Measurements from ENCODE around the gene SGCE. TPM values are rescaled to one million over a fixed set of nuclear protein-coding genes. Genes with fewer than 3 reads are reported as not detected.
"Not testable (repeated sequence)": the region's sequence is repeated elsewhere in the genome, so short reads cannot be mapped to it uniquely, and the experiment has no call there.

Gene SGCE, protein sequence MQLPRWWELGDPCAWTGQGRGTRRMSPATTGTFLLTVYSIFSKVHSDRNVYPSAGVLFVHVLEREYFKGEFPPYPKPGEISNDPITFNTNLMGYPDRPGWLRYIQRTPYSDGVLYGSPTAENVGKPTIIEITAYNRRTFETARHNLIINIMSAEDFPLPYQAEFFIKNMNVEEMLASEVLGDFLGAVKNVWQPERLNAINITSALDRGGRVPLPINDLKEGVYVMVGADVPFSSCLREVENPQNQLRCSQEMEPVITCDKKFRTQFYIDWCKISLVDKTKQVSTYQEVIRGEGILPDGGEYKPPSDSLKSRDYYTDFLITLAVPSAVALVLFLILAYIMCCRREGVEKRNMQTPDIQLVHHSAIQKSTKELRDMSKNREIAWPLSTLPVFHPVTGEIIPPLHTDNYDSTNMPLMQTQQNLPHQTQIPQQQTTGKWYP
- polyA plus RNA-seq (2013, experiment 1 of 2; ENCODE audit: insufficient read length), result 59.0 TPM
- polyA plus RNA-seq (2013, experiment 2 of 2; ENCODE audit: insufficient read length), result 45.7 TPM

DNA sequence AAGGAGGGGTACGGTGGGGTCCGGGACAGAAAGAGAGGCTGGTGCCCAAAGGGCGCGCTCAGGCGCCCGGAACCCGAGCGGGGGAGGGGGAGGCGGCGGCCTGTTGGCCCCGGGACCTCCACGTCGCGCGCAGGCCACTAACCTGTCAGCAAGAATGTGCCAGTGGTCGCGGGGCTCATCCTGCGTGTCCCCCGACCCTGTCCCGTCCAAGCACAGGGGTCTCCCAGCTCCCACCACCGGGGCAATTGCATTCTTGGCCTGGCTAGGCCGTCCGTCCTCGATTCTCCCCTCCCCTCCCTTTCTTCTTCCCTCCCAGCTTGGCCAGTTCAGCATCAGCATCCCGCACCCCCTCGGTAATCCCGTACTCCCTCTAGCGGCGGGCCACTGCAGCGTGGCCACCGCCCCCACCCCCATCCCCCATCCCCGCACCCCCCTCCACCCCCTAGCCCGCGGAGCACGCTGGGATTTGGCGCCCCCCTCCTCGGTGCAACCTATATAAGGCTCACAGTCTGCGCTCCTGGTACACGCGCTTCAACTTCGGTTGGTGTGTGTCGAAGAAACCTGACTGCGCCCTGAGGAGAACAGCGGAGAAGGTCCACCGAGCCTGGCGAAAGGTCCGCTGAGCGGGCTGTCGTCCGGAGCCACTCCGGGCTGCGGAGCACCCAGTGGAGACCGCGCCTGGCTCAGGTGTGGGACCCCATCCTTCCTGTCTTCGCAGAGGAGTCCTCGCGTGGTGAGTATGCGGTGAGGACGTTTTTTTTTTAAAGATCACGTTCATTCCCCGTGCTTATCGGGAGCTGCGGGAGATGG lies at the start of gene SGCE:
Gene SGCE (minus strand): TSS at position 286 of the 810 bp plus-strand sequence. CDS start 35 bp downstream, at position 251.
- DNase-seq, result peak; percentile 83

DNA sequence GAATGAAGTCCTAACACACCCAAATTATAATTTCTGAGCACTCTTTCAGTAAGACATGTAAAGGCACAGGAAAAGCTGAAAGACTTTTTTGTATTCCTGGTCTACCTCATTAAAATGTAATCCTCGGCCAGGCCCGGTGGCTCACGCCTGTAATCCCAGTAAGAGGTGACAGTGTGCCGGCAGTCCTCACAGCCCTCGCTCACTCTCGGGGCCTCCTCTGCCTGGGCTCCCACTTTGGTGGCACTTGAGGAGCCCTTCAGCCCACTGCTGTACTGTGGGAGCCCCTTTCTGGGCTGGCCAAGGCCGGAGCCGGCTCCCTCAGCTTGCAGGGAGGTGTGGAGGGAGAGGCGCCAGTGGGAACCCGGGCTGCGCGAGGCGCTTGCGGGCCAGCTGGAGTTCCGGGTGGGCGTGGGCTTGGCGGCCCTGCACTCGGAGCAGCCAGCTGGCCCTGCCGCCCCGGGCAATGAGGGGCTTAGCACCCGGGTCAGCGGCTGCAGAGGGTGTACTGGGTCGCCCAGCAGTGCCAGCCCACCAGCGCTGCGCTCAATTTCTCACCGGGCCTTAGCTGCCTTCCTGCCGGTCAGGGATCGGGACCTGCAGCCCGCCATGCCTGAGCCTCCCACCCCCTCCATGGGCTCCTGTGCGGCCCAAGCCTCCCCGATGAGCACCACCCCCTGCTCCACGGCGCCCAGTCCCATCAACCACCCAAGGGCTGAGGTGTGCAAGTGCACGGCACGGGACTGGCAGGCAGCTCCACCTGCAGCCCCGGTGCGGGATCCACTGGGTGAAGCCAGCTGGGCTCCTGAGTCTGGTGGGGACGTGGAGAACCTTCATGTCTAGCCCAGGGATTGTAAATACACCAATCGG lies 49.5 kb upstream of the SGCE start:
- DNase-seq, result not testable (repeated sequence)

DNA sequence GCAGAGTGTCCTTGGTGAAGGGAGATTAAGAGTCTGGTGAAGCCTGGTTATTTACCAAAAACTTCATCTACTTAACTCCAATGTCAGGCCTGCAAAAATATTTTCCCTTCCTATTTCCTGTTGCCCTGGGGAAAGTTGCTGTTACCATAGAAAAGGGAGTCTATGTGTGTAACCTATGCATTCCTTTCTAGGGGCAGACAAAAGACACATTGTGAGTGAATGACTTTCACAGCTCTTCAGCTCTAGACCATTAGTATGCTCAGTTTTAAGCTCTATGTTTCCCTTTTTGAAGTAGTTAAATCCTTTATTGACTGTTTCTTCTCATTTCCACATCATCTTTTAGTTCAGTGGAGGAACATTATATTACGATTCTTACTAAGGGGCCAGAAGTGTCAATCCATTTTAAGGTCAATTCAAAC lies 45.6 kb upstream of the SGCE start:
- peak; percentile 69 for DNase-seq

DNA sequence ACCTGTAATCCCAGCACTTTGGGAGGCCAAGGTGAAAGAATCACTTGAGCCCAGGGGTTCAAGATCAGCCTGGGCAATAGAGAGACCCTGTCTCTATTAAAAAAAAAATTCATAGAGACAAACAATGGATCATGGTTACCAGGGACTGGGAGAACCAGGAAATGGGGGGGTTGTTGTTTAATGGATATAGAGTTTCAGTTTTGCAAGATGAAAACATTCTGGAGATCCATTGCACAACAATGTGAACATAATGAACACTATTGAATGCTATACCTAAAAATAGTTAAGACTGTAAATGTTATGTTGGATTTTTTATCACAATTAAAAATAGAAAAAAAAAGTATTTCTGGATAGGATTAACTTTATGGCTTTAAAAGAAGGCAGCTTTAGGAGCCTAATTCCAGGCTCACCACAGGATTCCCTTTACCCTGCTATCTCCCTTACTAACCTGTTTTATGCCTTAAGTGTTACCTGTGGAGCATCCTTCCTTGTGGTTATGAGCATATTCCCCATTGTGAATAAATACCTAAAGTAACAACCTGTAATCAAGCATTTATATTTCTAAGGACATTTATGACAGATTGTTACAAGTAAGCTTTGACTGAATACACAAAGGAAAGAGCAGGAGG lies 45.1 kb upstream of the SGCE start:
- no peak for DNase-seq

DNA sequence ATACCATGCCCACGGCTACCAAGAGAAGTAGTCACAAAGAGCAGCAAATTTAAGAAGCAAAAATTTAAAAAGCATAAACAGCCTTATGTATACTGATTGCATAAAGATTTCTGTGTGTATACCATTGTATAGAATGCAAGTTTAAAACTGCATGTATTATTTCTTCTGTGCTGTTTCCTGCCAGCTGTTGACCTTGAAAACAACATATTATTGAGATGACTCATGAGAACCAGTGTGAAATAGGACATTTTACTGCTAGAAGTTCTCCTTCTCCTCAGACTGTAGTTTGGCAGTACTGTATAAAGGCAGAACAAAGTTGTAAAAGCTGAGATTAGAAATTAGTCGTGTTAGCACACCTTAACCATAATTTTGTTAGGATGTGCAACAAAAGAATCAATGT lies 42.3 kb upstream of the SGCE start:
- DNase-seq, result peak; percentile 86

DNA sequence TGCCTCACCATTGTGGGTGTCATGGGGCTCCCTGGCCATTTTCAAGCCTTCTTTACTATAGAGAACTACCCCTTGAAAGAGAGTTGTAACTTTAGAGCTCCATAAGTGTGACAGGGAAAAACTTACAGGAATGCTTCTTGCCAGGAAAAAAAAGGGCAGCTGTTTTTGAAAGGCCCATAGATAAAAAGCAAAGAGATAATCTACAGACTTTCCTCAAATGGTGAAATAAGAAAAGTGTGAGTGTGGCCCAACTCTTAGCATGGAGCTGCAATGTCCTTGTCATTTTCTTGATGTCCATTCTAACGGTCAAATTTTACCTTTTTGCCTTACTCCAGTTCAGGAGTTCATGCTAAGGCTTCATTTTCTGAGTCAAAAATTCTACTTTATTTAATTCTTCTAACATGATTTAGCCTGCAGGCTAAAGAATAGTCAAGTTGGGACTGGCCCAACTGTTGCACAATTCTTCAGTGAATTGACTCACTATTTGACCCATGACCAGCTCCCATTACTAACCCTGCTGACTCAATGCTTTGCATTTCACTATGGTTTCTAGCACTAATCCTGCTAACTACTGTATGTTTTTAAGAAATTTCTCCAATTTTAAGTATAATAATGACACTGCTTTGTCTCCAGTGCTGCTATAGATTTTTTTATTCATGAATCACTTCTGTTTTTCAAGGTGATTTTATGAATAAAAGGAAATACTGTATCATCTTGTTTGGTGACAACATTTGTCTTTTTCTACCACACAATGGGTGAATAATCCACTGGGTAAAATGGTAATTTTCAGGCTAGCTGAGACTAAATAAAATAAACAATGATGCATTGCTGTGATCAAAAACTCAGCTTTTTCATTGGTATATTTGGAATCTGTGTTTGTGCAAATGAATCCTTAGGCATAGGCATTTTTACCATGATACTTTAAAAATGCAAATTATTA lies 41.4 kb upstream of the SGCE start:
- peak; percentile 93 for DNase-seq

DNA sequence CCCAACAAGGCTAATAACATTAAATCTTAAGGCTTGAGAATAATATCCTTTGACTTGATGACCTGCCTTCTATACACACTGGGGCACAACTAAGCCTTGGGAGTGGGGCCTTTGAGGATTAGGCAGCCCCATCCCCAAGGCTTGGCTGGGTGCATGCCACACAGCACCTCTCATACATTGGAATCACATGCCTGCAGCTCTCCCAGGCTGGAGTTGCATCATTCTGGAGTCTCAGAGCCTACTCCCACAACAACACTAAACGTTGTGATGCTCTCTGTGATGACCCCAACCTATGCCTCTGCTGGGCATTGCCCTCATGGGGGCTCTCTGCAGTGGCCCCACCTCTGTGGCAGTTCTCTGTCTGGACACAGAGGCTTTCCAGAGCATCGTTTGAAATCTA lies 31.9 kb upstream of the SGCE start:
- peak; percentile 67 for DNase-seq

DNA sequence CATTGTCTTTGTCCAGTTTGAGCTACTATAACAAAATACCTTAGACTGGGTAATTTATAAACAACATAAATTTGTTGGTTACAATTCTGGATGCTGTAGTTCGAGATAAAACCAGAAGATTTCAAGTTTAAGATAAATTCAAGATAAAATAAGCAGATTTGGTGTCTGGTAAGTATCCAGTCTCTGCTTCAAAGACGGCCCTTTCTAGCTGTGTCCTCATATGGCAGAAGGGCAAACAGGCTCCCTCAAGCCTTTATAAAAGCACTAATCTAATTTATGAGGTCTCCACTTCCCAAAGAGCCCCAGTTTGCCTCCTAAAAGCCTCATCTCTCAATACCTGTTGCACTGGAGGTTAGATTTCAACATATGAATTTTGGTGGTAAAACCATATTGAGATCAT lies 31.1 kb upstream of the SGCE start:
- no peak for DNase-seq

DNA sequence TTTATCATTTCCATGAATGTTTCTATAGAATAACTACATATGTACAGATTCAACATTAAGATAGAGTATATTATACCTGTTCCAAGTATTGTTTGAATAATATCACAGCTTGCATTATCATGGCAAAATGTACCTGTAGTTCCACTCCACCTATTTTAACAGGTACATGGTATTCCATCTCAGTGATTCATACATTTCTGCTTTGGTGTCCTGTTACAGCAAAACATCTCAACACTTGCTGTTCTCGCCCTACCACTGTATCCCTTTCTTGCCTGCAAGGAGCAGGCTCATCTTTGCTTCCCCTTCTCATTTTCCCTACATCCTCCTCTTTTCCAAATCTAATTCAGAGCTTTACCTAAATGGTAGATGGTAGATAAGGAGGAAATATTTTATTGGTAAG lies 27.1 kb upstream of the SGCE start:
- DNase-seq, result no peak

DNA sequence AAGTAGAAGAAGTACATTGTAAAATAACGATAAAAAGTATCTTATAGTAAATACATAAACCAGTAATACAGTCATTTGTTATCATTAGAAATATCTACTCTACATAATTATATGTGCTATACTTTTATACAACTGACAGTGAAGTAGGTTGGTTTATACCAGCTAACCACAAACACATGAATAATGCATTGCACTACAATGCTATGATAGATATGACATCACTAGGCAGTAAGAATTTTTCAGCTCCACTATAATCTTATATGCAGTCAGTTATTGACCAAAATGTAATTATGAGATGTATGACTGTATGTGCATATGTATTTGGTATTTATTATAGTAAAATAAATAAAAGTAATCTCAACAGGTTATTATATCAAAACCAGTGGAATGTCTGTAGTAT lies 23.4 kb upstream of the SGCE start:
- DNase-seq, result peak; percentile 50

DNA sequence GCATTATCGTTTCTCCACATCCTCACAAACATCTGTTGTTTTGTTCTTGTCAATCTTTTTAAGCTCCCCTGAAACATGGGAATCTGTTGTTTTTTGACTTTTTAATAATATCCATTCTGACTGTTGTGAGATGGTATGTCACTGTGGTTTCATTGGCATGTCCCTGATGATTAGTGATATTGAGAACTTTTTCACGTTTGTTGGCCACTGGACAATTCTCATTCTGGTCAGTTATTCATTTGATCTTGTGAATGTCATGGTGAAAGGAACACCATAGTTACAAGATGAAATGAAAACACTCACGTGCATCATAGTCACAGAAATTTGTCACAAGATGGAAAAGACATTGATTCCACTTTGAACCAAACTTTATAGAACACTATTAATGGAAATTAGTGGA lies 20.5 kb upstream of the SGCE start:
- DNase-seq, result peak; percentile 43

DNA sequence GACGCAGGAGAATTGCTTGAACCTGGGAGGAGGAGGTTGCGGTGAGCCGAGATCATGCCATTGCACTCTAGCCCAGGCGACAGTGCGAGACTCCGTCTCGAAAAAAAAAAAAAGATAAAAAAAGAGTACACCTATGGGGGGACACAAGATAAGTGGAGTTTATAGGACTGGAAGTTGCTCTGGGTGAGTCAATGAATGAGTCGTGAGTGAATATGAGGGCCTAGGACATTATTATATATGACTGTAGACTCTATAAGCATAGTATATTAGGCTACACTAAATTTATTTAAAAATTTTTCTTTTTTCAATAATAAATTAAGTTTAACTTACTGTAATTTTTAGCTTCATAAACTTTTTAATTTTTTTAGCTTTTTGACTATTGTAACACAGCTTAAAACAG lies 19.4 kb upstream of the SGCE start:
- DNase-seq, result peak; percentile 31

DNA sequence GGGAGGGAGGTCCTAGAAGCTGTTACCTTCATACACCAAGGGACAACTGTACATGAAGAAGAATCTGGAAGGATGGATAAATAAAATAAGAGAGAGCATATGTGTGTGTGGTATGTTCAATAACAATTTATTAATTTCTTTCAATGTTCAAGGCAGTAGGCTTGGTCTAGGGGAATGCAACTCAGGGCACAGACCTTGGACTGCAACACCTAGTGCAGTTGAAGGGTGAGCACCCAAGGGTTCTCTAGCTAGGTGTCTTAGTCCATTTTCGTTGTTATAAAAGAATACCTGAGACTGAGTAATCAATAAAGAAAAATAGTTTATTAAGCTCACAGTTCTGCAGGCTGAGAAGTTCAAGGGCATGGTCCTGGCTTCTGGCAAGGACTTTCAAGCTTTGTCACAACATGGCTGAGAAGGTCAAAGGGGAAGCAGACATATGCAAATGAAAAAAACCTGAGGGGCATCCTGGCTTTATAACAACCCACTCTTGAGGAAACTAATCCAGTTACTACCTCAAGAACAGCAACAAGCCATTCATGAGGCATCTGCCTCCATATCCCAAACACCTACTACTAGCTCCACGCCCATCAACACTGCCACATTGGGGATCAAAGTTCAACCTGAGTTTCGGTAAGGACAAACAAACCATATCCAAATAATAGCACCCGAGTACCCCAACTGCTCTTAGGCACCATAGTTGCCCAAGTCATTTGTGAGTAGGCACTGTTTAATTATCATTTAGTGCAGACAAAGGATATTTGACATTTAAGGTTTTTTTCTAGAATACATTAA lies 15.7 kb upstream of the SGCE start:
- DNase-seq, result no peak

DNA sequence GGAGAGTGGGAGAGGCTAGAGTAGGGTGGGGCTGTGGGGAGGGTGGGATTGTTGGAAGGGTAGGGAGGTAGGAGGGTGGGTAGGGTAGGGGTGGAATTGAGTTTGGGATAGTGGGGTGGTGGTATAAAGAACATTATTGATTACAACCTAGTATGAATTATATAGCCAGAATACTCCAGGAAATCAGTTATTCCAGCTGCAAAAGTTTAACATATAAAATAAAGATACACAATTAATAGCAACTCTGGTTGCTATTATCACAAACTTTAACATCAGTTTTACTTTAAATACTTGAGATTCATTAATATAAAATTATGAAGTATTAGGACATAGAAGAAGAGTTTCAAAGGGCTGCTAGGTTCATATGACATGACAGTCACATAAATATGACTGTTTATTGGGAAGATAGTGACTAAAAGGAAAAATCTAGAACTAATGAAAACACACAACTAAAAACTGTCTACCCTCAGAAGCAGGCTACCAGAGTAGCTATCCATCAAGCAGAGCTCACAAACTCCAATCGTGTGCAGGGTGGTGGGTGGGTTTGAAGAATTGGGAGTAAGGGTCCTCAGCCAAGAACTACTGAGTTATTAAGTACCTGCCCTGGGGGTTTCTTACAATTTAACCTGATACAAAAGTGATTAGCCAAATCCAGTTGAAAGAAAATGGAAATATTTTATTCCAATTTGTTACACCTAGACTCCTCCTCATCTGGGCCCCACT lies 14.0 kb upstream of the SGCE start:
- no peak for DNase-seq

DNA sequence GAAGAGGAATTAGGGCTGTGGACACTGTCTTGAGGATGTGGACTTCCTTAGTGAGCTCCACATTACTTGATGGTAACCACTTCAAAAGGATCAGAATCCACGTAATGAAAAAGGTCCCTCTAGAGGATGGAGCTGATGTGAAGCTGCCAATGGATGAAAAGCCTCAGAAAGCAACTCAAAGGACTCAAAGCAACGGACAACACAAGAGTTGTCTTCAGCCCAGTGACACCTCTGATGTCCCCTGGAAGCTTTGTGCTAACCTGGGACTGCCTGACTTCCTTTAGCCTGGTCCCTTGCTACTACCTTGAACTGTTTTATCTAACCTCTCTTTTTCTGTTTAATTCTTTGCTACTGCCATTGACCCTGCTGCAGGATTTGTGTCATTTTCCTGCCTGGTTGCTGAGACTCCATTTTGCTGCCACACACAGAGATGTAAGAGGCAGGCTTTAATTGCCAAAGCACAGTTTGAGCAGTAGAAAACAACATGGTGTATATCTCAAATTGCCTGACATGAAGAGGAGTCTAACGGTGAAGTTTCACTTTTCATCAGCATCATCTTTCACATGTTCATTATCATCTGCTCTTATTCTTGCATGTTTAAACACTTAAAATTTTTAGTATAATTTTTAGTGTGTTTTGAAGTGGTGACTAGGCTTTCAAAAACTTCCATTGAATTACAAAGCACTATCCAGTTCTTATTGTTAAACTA lies 11.1 kb upstream of the SGCE start:
- DNase-seq, result no peak

DNA sequence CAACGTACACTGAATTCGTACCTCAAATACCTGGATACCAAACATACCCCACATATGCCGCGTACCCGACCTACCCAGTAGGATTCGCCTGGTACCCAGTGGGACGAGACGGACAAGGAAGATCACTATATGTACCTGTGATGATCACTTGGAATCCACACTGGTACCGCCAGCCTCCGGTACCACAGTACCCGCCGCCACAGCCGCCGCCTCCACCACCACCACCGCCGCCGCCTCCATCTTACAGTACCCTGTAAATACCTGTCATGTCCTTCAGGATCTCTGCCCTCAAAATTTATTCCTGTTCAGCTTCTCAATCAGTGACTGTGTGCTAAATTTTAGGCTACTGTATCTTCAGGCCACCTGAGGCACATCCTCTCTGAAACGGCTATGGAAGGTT lies 9.5 kb upstream of the SGCE start:
- DNase-seq, result no peak

DNA sequence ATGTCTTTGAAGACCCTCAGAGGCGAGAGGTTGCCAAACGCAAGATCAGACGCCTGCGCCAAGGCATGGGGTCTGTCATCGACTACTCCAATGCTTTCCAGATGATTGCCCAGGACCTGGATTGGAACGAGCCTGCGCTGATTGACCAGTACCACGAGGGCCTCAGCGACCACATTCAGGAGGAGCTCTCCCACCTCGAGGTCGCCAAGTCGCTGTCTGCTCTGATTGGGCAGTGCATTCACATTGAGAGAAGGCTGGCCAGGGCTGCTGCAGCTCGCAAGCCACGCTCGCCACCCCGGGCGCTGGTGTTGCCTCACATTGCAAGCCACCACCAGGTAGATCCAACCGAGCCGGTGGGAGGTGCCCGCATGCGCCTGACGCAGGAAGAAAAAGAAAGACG lies 8.1 kb upstream of the SGCE start:
- no peak for DNase-seq

DNA sequence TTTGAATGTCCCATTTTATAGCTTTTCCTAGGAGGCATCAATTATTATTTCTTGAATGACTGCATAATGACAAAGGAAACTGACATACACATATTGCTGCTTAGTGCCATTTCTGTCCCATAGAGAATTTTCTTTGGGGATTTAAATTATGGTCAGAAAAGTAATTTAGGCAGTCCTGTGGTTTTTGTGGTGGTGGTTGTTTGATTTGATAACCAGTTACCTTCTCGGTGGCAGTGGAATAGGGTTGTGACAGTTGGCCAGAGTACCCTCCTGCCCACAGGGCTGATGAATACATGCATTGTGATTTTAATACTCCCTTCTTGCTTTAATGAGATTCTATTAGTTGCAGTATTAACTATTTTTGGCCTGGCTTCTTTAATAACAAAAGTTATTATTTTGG lies 6.6 kb upstream of the SGCE start:
- DNase-seq, result no peak

DNA sequence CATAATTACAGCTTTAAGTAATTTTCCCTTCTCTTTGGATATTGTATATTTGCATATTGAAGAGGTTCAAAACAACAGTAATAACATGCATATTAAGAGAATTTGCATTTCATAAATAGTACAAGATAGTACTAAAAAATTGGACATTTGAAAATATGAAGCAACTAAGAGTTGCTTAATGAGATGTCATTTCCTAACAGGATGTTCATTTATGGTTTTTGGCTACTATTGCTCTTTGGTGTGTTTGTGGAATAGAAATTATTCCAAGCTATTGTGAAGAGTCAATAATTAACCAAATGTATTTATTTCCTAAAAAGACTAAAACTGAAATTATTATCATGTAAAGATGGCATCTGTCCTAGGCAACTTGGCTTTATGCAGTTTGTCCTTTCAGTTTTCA lies 4.1 kb upstream of the SGCE start:
- no peak for DNase-seq

All from fibroblast of skin of back (primary cell).